ENCODE data around the gene RPL4. TPM values are rescaled to one million over a fixed set of nuclear protein-coding genes. Genes with fewer than 3 reads are reported as not detected.

The RPL4 gene
- total and polyA plus RNA-seq, 10 of the 15 experiments (the other 5 are each of a cell fraction or from before 2014, with no cell fraction given), result 2,004 to 8,888 (median 4,667) TPM

GRCh38 chr15:66456211-66456610, 48.4 kb downstream of the RPL4 start:
- peaks cover 2 to 14% of the 10 kb centered on the region in 2 experiments; a peak in 3 of 4 replicates for H3K36me3 ChIP-seq (ENCODE audit: control insufficient read depth in 2 of 2, insufficient read depth in 2 of 2, low read length in 1 of 2)
- ChIA-PET CTCF (no interaction called here), RAD21 (ENCODE audit: unreplicated experiment) (interaction anchor here (0.6 kb wide), 1 partner anchor 67 kb away, joined by 4 read pairs; no protein-coding TSS in a partner anchor), SMC1A (ENCODE audit: uncharacterized antibody, unreplicated experiment) (interaction anchor here (0.6 kb wide), 1 partner anchor 933 kb away, joined by 3 read pairs; no protein-coding TSS in a partner anchor), POLR2A (interaction anchor here (0.6 kb wide), 1 partner anchor 660 kb away, joined by 3 read pairs; no protein-coding TSS in a partner anchor)
- no peaks in the 10 kb centered on the region for H3K79me2 ChIP-seq (ENCODE audit: control insufficient read depth, insufficient read depth, low read length)
- FAIRE-seq (no peak), ATAC-seq (peak; percentile 19; the same call in 2 of the 3 replicates), DNase-seq (ENCODE audit: low read depth, low spot score) (no peak)
- H3K4me2 ChIP-seq (ENCODE audit: control insufficient read depth, insufficient read depth), result no peak overlapping the region
- no peak overlapping the region for H3K27ac ChIP-seq (ENCODE audit: control insufficient read depth, insufficient read depth)
- BruUV-seq (replicated peaks), result TSS peak; percentile 2
- H3K9ac ChIP-seq (ENCODE audit: control insufficient read depth, insufficient read depth, low read length), result no peak overlapping the region
- in situ Hi-C loops (cut with MboI), result no loop called here
- H4K20me1 ChIP-seq (ENCODE audit: control insufficient read depth, insufficient read depth), result no peaks in the 10 kb centered on the region
- WGBS (ENCODE audit: insufficient coverage, insufficient replicate concordance, low lambda C conversion rate, missing lambda C conversion rate), result 40% methylated on average over 3 of the region's 3 CpGs
- intact Hi-C loops (cut with micrococcal nuclease; ENCODE audit: unreplicated experiment), result no loop called here
- no peaks in the 10 kb centered on the region for H3K9me3 ChIP-seq (replicated peaks; ENCODE audit: control insufficient read depth, insufficient read depth, low read length)
- H3K4me1 ChIP-seq (ENCODE audit: control insufficient read depth, insufficient read depth, low read length), result no peaks in the 10 kb centered on the region
- H2AFZ ChIP-seq (ENCODE audit: control insufficient read depth, low read depth, low read length), result no peak overlapping the region
- H3K4me3 ChIP-seq, result no peak overlapping the region
- H3K27me3 ChIP-seq (replicated peaks in 1 of 2; ENCODE audit: control insufficient read depth in 2 of 2, insufficient read depth in 2 of 2, low read length in 1 of 2), result no peaks in the 10 kb centered on the region
- TF ChIP-seq JUNB (IDR thresholded peaks at IDR 0.05), result peak; percentile 45
- TF ChIP-seq ZNF217 (IDR thresholded peaks at IDR 0.05), result no peak
- TF ChIP-seq BACH1 (IDR thresholded peaks at IDR 0.05; ENCODE audit: borderline replicate concordance), result no peak
- TF ChIP-seq ZBTB11 (CRISPR knock-in tag; IDR thresholded peaks at IDR 0.05), result no peak
- TF ChIP-seq EZH2 (IDR thresholded peaks at IDR 0.05; ENCODE audit: borderline replicate concordance, control insufficient read depth, low read depth, low read length), result no peak
- no peak for TF ChIP-seq PAX8 (IDR thresholded peaks at IDR 0.05)
- peak; percentile 34; the same call in 1 of the 2 replicates for TF ChIP-seq NFIC (IDR thresholded peaks at IDR 0.05; ENCODE audit: low read depth, low read length)
- no peak for TF ChIP-seq ZNF592 (IDR thresholded peaks at IDR 0.05)
- no peak for TF ChIP-seq ZNF274 (IDR thresholded peaks at IDR 0.05; ENCODE audit: insufficient read depth, insufficient read length)
- TF ChIP-seq CBFB (IDR thresholded peaks at IDR 0.05; ENCODE audit: low read depth), result no peak
- TF ChIP-seq MYB (IDR thresholded peaks at IDR 0.05; ENCODE audit: borderline replicate concordance, low read depth, low read length), result no peak
- 0 out of 2 replicates have a peak, but pooled peaks have one; percentile 44 for TF ChIP-seq TCF7 (IDR thresholded peaks at IDR 0.05; ENCODE audit: borderline replicate concordance)
- TF ChIP-seq POLR2AphosphoS2 (IDR thresholded peaks at IDR 0.05; ENCODE audit: low read depth, low read length), result no peak
- TF ChIP-seq E4F1 (IDR thresholded peaks at IDR 0.05; ENCODE audit: borderline replicate concordance, partially characterized antibody), result no peak
- TF ChIP-seq HCFC1 (IDR thresholded peaks at IDR 0.05; ENCODE audit: low read length), result no peak
- TF ChIP-seq WRNIP1 (IDR thresholded peaks at IDR 0.05; ENCODE audit: borderline replicate concordance, low read depth, low read length), result no peak

Measured in GM12878 (cell line).